Aorta (tissue), 5 donors: ENCODE results near the gene MAP7. TPM values are rescaled to one million over a fixed set of nuclear protein-coding genes. Genes with fewer than 3 reads are reported as not detected.
"Not testable (repeated sequence)": the region's sequence is repeated elsewhere in the genome, so short reads cannot be mapped to it uniquely, and the experiment has no call there.

ENCODE experiments used
- ATAC-seq: fragments of 200-7000 bp; cut with Tn5 transposase; one replicate; pipeline ENCODE4 v1.9.1; 2022; ENCODE audit warnings: moderate library complexity; ENCODE audit not compliant: low FRiP score
- DNase-seq, 2 donors: peaks; one replicate each; pipeline ENCODE4 v3.0.0-alpha.2; 2020
- H3K27ac ChIP-seq, 2 donors: one replicate each; pipeline ENCODE4 v1.5.1; 2013; ENCODE audit warnings: low read length in 2 of 2, mild to moderate bottlenecking in 2 of 2, moderate library complexity in 2 of 2, control low read depth in 1 of 2, inconsistent platforms in 1 of 2, low read depth in 1 of 2
- H3K27me3 ChIP-seq, 2 donors: one replicate each; pipeline ENCODE4 v1.6.1; 2013; ENCODE audit warnings: control low read depth in 1 of 2, low read length in 1 of 2, mild to moderate bottlenecking in 1 of 2, moderate library complexity in 1 of 2; ENCODE audit not compliant: insufficient read depth in 2 of 2, control insufficient read depth in 1 of 2
- H3K36me3 ChIP-seq, 2 donors: one replicate each; pipeline ENCODE4 v1.6.1; 2013; ENCODE audit warnings: control low read depth in 1 of 2, low read length in 1 of 2, mild to moderate bottlenecking in 1 of 2; ENCODE audit not compliant: insufficient read depth in 2 of 2, control insufficient read depth in 1 of 2
- H3K4me1 ChIP-seq, 2 donors: one replicate each; pipeline ENCODE4 v1.6.1; 2013; ENCODE audit warnings: low read length in 2 of 2, control low read depth in 1 of 2, mild to moderate bottlenecking in 1 of 2, moderate library complexity in 1 of 2; ENCODE audit not compliant: insufficient read depth in 2 of 2, control insufficient read depth in 1 of 2
- H3K4me3 ChIP-seq, 2 donors: one replicate each; pipeline ENCODE4 v1.5.1; 2013; ENCODE audit warnings: low read length in 2 of 2, control low read depth in 1 of 2, mild to moderate bottlenecking in 1 of 2
- H3K9me3 ChIP-seq: one replicate; pipeline ENCODE4 v1.6.1; 2013; ENCODE audit warnings: mild to moderate bottlenecking, low read length; ENCODE audit not compliant: control insufficient read depth
- WGBS, 2 donors: extraction: QIAGEN DNeasy Blood & Tissue Kit; methylation state at CpG; one replicate each; pipeline ENCODE4 v1.1.7; 2013; 5-methylcytosine and 5-hydroxymethylcytosine counted together
- intact Hi-C, 2 donors: fragments of 100-400 bp; cut with DNase I; formaldehyde crosslinking; loops; one replicate each; pipeline versions ENCODE4 v1.14.2 to v1.15.0; 2022
- polyA plus RNA-seq, 2 donors: library from polyadenylated mRNA; stranded (reverse); fragments of 200-250 nt; gene quantifications; one replicate each; pipeline ENCODE4 v1.2.3, GENCODE V29; 2013
- total RNA-seq, 2 donors: library from RNA; stranded (reverse); fragmentation: NEBNext Ultra II Directional; extraction: Animal tissue kit (Norgen Biotek cat#: 25700); gene quantifications; one replicate each; pipeline ENCODE4 v1.2.1, GENCODE V29; 2021
- donor health status: healthy with polysubstance abuse.
- donor health status: Bipolar disorder and iron deficiency.
- donor health status: DM: no; HTN: no; CAD: no.
- donor health status: DM: no; HTN: no; CAD: no.
- donor health status: DM: yes; HTN: yes; CAD: no.

MAP7 gene
- total and polyA plus RNA-seq, 4 donors = 2.5 to 5.3 (median 3.3) TPM

- Histone ChIP-seq H3K4me1 (no peaks in the 10 kb centered on the region), H3K9me3 (peaks cover 1% of the 10 kb centered on the region), H3K4me3 (no peak overlapping the region), H3K27me3 (no peaks in the 10 kb centered on the region), H3K36me3 (no peaks in the 10 kb centered on the region), H3K27ac (no peak overlapping the region)
- DNase-seq (no peak), ATAC-seq (no peak)
- intact Hi-C loops = no loop called here
- WGBS, 2 donors = 76 to 84% methylated on average over 2 of the region's 2 CpGs
These were observed 103.5 kb downstream of the MAP7 start for GRCh38 chr6:136446579-136447187.

DNA sequence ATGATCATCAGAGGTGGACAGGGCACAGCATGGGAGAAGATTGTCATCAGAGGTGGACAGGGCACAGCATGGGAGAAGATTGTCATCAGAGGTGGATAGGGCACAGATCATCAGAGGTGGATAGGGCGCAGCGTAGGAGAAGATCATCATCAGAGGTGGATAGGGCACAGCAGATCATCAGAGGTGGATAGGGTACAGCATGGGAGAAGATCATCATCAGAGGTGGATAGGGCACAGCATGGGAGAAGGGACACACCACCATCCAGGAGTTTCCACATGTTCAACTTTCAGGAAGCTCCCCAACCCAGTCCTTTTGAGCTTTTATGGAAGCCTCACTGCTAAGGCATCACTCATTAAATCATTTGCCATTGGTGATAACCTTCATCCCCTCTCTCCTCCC, 104.1 kb downstream of the MAP7 start:
- no peak for DNase-seq
- intact Hi-C loops = no loop called here
- H3K4me1 ChIP-seq = no peaks in the 10 kb centered on the region
- no peak overlapping the region for H3K27ac ChIP-seq
- no peak overlapping the region for H3K4me3 ChIP-seq
- no peaks in the 10 kb centered on the region for H3K9me3 ChIP-seq
- H3K27me3 ChIP-seq = no peaks in the 10 kb centered on the region
- 96 to 98% methylated on average over 2 of the region's 2 CpGs for WGBS, 2 donors
- no peaks in the 10 kb centered on the region for H3K36me3 ChIP-seq
- no peak for ATAC-seq

GRCh38 chr6:136445063-136445462, 105.2 kb downstream of the MAP7 start:
- no peak for DNase-seq
- H3K27me3 ChIP-seq = no peaks in the 10 kb centered on the region
- H3K9me3 ChIP-seq = no peaks in the 10 kb centered on the region
- WGBS, 2 donors = 70 to 75% methylated on average over 3 of the region's 3 CpGs
- no peak overlapping the region for H3K27ac ChIP-seq
- no peaks in the 10 kb centered on the region for H3K36me3 ChIP-seq
- intact Hi-C loops = no loop called here
- H3K4me1 ChIP-seq = no peaks in the 10 kb centered on the region
- no peak overlapping the region for H3K4me3 ChIP-seq
- ATAC-seq = no peak

- Histone ChIP-seq H3K27ac (no peak overlapping the region), H3K9me3 (no peaks in the 10 kb centered on the region), H3K36me3 (no peaks in the 10 kb centered on the region), H3K27me3 (no peaks in the 10 kb centered on the region), H3K4me3 (no peak overlapping the region), H3K4me1 (no peaks in the 10 kb centered on the region)
- intact Hi-C loops = no loop called here
- no peak for DNase-seq
- WGBS, 2 donors = 89 to 94% methylated on average over 2 of the region's 2 CpGs
- no peak for ATAC-seq
These were observed 110.0 kb downstream of the MAP7 start for GRCh38 chr6:136440203-136440602.

GRCh38 chr6:136439514-136440190, 110.6 kb downstream of the MAP7 start:
- H3K4me3 ChIP-seq = no peak overlapping the region
- no peaks in the 10 kb centered on the region for H3K36me3 ChIP-seq
- H3K27ac ChIP-seq = no peak overlapping the region
- ATAC-seq = no peak
- intact Hi-C loops = no loop called here
- 90% methylated on average over 9 of the region's 9 CpGs for WGBS, 2 donors
- no peaks in the 10 kb centered on the region for H3K9me3 ChIP-seq
- no peak for DNase-seq
- peaks cover 0 to 2% of the 10 kb centered on the region in 2 donors for H3K4me1 ChIP-seq
- no peaks in the 10 kb centered on the region for H3K27me3 ChIP-seq

GRCh38 chr6:136438441-136438840, 111.8 kb downstream of the MAP7 start:
- Histone ChIP-seq H3K4me1 (peaks cover 0 to 3% of the 10 kb centered on the region in 2 donors), H3K4me3 (no peak overlapping the region), H3K9me3 (no peaks in the 10 kb centered on the region), H3K27me3 (no peaks in the 10 kb centered on the region), H3K27ac (no peak overlapping the region), H3K36me3 (no peaks in the 10 kb centered on the region)
- no peak for ATAC-seq
- no peak for DNase-seq
- intact Hi-C loops = no loop called here
- 58 to 72% methylated on average over 3 of the region's 3 CpGs for whole genome bisulfite sequencing, 2 donors

- intact Hi-C loops = no loop called here
- ATAC-seq (no peak), DNase-seq (no peak)
- H3K4me3 ChIP-seq = no peak overlapping the region
- peaks cover 0 to 3% of the 10 kb centered on the region in 2 donors for H3K4me1 ChIP-seq
- no peaks in the 10 kb centered on the region for H3K36me3 ChIP-seq
- H3K9me3 ChIP-seq = no peaks in the 10 kb centered on the region
- no peaks in the 10 kb centered on the region for H3K27me3 ChIP-seq
- no peak overlapping the region for H3K27ac ChIP-seq
- 93 to 95% methylated on average over 3 of the region's 3 CpGs for whole genome bisulfite sequencing, 2 donors
These were observed 113.0 kb downstream of the MAP7 start for GRCh38 chr6:136437246-136437645.

DNA sequence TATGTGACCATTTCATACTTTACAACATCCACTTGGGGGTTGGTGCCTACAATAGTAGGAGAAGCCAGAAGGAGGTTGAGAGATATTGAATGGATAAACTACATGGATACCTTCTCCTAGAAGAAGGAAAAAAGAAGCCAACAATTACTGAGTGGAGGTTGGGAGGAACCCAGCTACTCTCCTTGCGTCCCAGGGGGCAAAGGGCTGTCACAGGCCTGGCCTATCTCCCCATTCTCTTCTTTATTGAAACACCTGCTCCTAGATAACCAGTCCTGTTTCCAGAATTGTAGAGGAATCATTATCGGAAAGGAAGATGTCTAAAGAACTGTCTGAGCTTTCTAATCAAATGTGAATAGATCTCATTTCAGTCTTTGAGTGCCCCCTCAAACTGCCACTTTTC, 115.1 kb downstream of the MAP7 start:
- no peak overlapping the region for H3K27ac ChIP-seq
- 95 to 97% methylated on average over 2 of the region's 2 CpGs for WGBS, 2 donors
- intact Hi-C loops = no loop called here

DNA sequence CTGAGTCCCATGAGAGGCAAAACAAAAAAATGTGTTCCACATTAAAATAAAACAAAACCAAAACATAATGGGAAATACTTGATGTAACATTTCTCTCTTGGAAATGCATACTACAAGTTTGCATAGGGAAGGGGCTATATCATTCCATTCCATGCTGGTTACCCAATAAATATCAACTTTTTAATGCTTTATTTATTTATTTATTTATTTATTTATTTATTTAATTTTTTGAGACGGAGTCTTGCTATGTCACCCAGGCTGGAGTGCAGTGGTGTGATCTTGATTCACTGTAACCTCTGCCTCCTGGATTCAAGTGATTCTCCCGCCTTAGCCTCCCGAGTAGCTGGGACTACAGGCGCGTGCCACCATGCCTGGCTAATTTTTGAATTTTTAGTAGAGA, 118.9 kb downstream of the MAP7 start:
- H3K27ac ChIP-seq, DNase-seq, H3K4me1 ChIP-seq, H3K27me3 ChIP-seq, ATAC-seq, H3K9me3 ChIP-seq, H3K36me3 ChIP-seq, H3K4me3 ChIP-seq, intact Hi-C loops: not testable (repeated sequence)
- 96 to 98% methylated on average over 5 of the region's 5 CpGs for WGBS, 2 donors

More for the DNA sequence above, 115.1 kb downstream of the MAP7 start:
- no peaks in the 10 kb centered on the region for H3K9me3 ChIP-seq
- no peaks in the 10 kb centered on the region for H3K36me3 ChIP-seq
- H3K4me3 ChIP-seq = no peak overlapping the region
- no peaks in the 10 kb centered on the region for H3K27me3 ChIP-seq
- ATAC-seq = no peak
- peaks cover 0 to 3% of the 10 kb centered on the region in 2 donors for H3K4me1 ChIP-seq
- no peak for DNase-seq
